ENCODE measurements around the gene ZBTB38.

Gene ZBTB38

DNA sequence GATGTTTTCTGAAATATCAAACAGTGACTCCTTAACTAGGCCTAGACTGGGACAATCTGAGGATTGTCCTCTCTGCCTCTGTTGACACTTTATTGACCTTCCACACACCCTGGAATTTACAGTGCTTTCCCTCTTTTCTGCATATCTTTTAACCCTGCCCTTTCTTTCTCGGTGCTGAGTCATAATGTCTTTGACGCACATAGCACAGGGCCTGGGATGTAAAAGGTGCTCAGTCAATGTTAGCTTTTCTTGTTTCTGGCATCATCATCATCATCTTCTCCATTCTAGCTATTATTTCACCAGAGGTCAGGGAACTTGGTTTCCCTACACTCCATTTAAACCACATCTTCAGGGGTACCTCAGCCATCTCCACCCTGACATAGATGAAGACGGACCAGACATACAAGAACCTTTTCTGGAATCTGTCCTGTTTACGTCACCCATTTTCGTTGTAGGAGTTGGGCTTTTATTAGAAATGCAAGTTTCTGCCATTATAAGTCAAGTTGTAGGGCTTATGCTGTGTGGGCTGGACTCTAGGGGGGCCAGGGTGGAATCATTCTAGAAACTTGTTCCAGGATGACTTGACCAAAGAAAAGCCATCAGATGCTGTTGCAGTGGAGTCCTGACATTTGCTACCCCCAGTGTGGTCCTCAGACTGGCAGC is 46.6 kb downstream of the ZBTB38 start:
- FAIRE-seq (no peak), DNase-seq (ENCODE audit: insufficient read length, low spot score) (no peak)

GRCh38 chr3:141415953-141416352 is 47.6 kb downstream of the ZBTB38 start:
- no peak for FAIRE-seq
- no peak for DNase-seq (ENCODE audit: insufficient read length, low spot score)

All from HTR-8/SVneo (cell line).